Retinal pigment epithelial cell (primary cell): Measurements from ENCODE around the gene RBMS1.

Experiments used
- DNase-seq: peaks from one replicate; pipeline ENCODE4 v3.0.0-alpha.2; 2010; ENCODE audit warnings: low read depth
- H3K4me3 ChIP-seq: 2 replicates; pipeline ENCODE4 v1.5.1; 2011; ENCODE audit warnings: mild to moderate bottlenecking, low read length, control low read depth, moderate library complexity
- TF ChIP-seq, protein P1 (sequence below): conservative IDR thresholded peaks from 2 replicates; pipeline ENCODE4 v1.5.1; 2011; ENCODE audit warnings: low read depth, low read length, control low read depth, inconsistent platforms

Gene RBMS1

DNA sequence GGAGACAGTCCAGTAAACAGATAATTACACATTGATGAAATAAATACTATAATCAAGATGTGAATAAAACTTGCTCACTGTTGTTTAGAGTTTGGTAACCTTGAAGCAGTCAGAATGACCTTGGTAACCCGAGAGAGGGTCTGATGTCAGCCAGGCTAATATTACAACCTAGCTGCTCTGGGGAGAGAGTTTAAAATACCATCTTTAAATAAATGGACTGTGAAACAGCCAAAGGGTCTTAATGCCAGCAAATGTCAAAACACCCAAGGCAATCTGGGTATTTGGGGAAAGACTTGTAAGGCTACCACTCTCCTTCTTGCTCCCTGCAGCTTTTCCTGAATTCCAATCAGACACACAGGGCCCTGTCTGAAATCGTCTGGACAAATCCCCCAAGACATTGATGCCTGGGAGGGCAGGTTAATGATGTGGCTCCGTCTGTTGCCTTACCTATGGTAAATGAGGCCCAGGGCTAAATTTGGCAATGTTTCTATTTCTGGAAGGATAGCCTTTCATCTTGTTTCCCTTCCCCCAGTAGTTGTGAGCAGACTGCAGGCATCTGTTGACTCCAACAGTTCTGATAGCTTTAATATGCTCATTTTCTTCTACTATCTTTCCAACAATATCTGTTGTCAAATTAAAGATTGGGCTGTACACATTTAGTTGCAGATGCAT lies 250.6 kb downstream of the RBMS1 start:
- no peak overlapping the region for H3K4me3 ChIP-seq
- no peak for DNase-seq
- TF ChIP-seq, protein P1, sequence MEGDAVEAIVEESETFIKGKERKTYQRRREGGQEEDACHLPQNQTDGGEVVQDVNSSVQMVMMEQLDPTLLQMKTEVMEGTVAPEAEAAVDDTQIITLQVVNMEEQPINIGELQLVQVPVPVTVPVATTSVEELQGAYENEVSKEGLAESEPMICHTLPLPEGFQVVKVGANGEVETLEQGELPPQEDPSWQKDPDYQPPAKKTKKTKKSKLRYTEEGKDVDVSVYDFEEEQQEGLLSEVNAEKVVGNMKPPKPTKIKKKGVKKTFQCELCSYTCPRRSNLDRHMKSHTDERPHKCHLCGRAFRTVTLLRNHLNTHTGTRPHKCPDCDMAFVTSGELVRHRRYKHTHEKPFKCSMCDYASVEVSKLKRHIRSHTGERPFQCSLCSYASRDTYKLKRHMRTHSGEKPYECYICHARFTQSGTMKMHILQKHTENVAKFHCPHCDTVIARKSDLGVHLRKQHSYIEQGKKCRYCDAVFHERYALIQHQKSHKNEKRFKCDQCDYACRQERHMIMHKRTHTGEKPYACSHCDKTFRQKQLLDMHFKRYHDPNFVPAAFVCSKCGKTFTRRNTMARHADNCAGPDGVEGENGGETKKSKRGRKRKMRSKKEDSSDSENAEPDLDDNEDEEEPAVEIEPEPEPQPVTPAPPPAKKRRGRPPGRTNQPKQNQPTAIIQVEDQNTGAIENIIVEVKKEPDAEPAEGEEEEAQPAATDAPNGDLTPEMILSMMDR: no peak

DNA sequence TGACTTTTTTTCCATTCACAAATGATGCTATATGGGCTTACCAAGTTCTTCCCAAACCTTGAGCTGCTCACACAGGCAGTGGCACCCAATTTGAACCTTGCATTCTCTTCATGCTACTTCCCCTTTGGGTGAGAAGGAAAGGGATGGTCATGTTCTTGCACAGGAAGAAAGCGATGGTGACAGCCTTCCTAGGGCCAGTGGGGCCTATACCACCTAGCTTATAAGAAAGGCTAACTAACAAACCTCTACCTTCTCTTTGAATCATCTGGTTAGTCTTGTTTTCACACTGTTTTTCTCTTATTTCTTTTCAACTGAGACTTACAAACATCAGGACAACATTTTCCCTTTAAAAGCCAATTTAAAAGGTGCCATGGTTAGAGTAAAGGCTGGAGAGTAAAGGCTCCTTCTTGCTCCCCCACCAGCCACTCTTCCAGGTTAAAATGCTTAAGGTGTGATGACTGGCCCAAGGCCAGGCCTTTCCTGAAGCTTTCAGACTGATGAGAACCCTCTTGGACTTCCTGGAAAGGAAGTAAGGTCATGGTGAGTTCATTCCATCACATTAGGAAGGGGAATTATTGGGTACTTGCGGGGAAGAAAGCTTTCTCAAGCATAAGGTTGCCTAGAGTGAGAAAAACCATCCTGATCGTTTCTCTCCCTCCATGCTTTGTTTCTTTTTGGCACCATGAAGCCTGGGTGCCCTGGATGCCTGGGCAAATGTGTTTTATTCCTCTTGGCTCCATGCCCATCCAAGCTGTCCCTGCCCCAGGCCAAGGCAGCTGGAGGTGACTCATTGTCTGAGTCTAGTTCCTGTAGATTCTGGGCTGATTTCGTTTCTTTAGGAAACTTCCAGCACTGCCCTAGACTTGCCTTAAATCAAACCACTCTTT lies 252.1 kb downstream of the RBMS1 start:
- TF ChIP-seq, protein P1: no peak
- no peak overlapping the region for H3K4me3 ChIP-seq
- DNase-seq: peak; percentile 92

- no peak for DNase-seq
- TF ChIP-seq, protein P1: no peak
- H3K4me3 ChIP-seq: no peak overlapping the region
These were observed 254.2 kb downstream of the RBMS1 start for GRCh38 chr2:160239436-160239835.

DNA sequence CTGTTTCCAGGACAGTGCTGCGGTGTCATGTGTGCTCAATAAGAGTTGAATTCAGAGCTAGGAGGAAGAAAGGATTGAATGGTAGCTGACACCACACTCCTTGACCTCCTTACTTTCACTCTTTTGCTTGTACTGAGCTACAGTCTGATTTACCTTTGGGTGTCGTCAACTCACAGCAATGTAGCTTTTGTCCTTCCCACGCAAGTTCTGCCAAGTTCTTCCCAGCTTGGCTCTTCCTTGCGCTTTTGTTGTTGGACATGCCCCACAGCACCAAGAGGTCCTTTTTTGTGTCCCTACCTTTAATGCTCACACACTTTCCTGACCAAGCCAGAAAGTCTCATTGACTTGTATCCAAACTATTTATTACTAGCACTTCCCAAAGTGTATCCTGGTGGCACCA lies 255.2 kb downstream of the RBMS1 start:
- DNase-seq: no peak
- TF ChIP-seq, protein P1: no peak
- no peak overlapping the region for H3K4me3 ChIP-seq

DNA sequence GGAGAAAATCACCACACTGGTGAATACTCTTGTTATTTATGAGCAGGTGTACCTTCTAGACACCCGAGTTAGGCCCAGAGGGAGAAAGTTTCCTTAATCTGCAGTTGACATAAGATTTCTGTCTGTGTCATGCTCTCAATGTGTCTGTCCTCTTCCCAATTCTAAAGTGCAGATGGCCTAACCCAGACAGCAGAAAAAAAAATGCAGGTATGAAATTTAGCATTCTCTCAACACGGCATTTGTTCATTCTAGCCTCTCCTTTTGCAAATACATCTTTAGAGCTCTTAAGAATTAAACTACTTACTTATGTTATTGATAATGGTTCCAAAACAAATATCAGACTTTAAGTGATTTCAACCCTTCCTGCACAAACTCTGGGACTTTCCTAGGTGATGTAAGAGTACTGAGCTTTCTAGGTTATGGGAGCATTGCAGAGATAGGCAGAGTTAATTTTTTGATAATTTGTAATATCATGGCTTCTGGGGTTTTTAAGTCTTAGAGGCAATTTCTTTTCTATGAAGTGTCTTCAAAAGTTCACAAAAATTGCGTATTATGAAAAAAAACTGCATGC lies 260.6 kb downstream of the RBMS1 start:
- TF ChIP-seq, protein P1: no peak
- no peak for DNase-seq
- H3K4me3 ChIP-seq: no peak overlapping the region

DNA sequence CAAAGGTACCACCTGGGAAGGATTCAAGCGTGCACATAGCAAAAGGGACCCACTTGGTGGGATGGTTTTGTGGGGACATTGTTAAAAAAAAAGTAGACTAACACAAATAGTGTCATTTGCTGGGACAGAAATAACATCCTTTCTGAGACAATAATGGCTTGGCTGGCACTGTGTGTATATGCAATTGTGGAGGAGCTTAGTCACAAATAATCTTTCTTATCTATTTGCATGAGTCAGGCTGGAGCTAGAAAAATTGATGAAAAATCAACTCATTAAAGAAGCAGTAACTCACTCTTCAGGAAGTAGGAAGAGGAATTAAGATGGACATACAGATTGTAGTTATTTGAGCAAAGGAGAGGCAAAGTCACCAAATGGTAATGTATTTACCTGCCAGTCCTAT lies 264.0 kb downstream of the RBMS1 start:
- no peak overlapping the region for H3K4me3 ChIP-seq
- TF ChIP-seq, protein P1: no peak
- no peak for DNase-seq
